T-helper 9 cell (primary cell): Measurements from ENCODE around the gene SPTBN5.

Source experiments
- DNase-seq: peaks from one replicate; pipeline ENCODE4 v3.0.0-alpha.2; 2020

Gene SPTBN5

GRCh38 chr15:41865490-41866055, 28.3 kb downstream of the SPTBN5 start:
- no peak for DNase-seq

- DNase-seq: no peak
Measured at GRCh38 chr15:41862515-41863116, 31.2 kb downstream of the SPTBN5 start.

DNA sequence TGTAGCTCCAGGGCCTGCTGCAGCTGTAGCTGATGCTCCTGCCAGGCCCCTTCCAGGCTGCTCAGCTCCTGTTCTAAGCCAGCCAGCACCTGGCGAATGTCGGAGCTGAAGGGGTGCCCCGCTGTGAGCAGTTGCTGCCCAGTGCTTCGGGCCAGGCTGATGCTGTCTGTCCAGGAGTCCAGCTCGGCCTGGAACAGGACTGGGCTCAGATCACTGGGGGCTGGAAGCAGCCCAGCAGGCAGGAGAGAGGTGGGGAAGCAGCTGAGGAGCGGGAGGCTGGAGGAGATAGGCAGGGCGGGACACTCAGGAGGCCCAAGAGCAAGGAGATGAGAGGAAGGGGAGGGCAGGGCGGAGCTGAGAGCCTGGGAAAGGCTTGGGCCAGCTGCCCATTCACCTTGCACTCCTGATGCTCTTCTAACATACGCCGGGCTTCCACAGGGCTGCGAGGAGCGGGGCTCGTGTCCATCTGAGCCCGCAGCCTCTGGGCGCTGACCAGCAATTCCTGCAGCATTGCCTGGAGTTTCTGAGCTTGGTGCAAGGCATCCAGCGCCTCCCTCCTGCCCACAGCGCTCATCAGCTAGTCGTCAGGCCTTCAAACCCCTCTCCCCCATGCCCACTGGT, 32.0 kb downstream of the SPTBN5 start:
- no peak for DNase-seq

DNA sequence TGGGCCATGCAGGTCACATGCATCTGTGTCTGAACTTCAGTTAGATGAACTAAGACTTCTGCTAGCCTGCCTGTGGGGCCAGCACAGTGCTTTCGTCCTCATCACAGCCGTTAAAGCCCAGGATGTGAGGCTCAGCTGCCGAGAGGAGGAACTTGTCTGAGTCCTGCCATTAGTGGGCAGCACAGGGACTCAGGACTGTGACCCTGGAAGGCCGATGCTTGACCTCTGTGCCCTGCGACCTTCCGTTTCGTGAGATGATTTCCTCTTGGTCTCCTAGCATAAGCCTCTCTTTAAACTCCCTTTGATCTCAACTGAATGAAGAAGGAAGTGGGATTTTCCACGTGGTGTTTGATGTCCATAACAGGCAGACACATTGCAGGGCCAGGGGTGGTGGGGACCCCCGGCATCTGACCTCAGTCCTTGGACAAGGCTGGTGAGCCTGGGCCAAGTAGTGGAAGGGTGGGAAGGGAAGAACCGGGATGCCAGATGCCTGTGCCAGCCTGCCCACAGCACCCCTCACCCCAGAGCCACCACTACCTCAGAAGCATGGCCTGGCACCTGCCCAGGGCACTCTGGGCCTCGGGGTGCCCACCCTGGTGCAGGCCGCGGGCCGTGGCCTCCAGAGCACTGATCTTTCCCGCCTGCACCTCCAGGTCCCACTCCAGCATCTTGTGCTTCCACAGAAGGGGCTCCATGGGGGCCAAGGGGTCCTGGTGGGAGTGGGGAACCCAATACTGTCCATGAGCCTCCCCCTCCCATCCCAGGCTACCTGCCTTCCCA, 33.6 kb downstream of the SPTBN5 start:
- DNase-seq: no peak

DNA sequence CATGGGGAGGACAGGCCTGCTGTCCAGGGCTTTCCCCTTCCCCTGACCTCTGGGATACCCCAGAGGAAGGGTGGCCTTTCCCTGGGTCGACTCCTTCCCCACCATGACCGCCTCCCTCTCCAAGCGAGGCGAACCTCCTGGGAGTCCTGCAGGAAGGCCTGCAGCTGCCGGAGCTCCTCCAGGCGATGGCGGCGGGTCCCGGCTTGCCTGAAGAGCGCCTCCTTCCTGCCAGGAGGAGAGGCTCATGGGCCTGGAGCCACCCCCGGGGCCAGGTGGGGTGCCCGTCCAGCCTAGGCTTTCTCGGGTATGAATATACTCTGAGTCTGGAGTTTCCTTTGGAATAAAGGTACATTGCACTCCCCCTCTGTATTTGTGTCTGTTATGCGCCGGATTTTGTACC, 35.1 kb downstream of the SPTBN5 start:
- no peak for DNase-seq

GRCh38 chr15:41857316-41857715, 36.5 kb downstream of the SPTBN5 start:
- DNase-seq: no peak

DNA sequence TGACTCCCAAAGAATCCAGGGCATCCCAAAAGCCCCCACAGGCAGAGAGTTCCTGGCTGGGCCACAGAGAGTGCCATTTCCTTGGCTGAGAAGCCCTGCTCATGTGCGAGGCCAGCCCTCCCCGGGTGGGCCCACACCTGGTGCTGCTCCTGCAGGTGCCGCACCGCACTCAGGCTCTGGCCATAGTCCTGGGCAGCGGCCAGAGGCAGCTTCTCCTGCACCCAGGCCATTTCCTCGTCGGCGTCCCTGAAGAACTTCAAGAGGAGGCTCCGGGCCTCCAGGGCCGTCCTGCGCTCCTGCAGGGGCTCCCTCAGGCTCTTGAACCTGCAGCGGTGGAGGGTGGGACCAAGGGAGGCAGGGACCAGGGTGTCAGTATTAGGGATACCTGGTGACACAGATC, 37.1 kb downstream of the SPTBN5 start:
- DNase-seq: no peak

DNA sequence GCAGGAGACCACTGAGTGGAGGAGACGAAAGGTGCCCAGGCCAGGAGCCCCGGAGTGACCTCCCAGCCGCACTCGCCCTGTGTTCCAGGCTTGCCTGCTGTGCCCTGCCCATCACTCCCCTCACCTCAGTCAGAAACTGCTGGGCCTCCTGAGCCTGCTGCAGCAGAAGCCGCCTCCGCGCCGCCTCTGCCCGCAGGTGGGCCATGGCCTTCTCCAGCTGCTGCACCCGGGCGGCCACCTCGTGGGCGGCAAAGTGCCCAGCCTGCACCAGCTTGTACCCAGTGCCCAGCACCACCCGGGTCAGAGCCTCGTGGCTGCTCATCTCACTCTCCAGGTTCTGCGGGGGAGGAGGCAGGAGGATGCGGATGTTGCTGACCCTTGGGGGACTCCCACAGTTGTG, 37.6 kb downstream of the SPTBN5 start:
- no peak for DNase-seq

GRCh38 chr15:41855261-41855961, 38.4 kb downstream of the SPTBN5 start:
- no peak for DNase-seq

DNA sequence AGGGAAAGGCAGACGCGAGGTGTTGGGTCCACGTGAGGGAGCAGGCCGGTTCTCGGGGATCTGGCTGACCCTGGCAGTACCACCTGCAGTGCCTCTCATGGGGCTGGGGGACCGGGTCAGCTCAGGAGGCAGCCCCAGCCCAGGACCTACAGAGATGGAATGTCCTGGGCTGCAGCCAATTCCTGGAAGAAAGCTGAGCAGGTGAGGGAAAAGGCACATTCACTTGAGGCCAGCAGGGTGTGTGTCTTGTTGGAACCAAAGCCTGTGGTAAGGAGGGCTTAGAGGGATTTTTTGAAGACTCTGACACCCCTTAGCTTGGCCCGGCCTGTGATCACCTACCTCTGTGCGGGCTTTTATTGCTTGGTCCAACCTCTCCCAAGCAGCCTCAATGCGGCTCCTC, 39.4 kb downstream of the SPTBN5 start:
- no peak for DNase-seq

DNA sequence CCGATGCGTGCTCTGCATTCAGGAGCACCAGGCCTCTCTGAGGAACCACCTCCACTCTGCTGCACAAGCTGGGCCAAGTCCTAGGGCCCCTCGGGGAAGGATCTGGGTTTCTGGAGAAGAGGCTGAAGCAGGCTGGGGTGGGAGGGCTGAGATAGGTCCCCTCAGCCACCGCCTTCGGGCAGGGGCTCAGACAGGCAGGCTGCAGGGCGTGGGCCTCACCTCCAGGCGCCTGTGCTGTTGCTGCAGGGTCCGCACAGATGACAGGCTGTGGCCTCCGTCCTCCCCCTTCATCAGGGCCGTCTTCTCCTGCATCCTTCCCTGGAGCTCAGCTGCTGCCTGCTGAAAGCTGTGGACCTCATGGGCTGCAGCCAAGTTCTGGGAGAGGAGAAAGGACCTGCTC, 40.0 kb downstream of the SPTBN5 start:
- DNase-seq: no peak

GRCh38 chr15:41852736-41853590, 40.9 kb downstream of the SPTBN5 start:
- DNase-seq: no peak

DNA sequence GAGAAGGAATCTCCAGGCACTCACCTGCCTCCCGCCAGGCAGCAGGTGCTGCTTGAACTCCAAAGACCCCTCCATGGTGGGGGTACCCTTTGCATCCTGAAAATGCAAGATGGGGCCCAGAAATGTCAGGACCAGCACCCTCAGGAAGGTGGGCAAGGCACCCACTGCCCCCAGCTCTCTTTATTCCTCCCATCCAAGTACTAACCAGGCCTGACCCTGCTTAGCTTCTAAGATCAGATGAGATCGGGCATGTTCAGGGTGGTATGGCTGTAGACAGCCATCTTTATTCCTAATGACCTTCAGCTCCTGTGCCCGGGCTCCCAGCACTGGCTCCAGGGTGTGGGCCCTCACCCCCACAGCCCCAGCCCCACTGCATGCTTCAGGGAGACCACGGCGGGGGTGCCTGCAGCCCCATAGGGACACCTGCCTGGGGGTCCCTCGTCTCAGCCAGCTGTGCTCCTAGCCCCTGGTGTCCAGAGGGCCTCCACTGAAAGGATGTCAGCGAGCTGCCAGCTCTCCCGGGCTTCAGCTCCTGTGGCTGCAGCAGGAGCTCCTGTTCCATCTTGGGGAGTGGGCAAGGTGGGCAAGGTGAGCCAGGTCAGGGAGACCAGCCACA, 42.0 kb downstream of the SPTBN5 start:
- DNase-seq: no peak

GRCh38 chr15:41851167-41851523, 42.7 kb downstream of the SPTBN5 start:
- DNase-seq: no peak

- no peak for DNase-seq
Measured at GRCh38 chr15:41850482-41851166, 43.2 kb downstream of the SPTBN5 start.

DNA sequence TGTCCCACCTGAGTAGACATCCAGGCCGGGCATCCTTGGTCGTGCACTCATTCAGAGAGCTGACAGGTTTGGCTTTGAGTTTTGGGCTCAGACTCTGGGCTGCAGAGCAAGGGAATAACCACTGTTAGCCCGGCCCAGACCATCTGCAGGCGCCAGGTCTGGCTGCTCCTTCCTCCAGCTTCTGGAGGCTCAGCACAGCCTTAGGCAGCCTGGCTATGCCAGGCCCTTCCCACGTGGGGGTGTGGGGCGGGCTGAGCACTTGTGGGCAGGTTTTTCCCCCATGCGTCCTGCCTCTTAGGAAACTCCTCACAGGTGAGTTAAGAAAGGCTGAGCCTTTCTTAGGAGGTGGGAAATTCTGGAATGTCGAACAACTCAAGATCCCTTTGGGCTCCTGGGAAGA, 44.0 kb downstream of the SPTBN5 start:
- no peak for DNase-seq

- no peak for DNase-seq
Measured at GRCh38 chr15:41849204-41849603, 44.6 kb downstream of the SPTBN5 start.

- no peak for DNase-seq
Measured at GRCh38 chr15:41848631-41849030, 45.2 kb downstream of the SPTBN5 start.

GRCh38 chr15:41847981-41848380, 45.9 kb downstream of the SPTBN5 start:
- no peak for DNase-seq

- no peak for DNase-seq
Measured at GRCh38 chr15:41847206-41847605, 46.6 kb downstream of the SPTBN5 start.

GRCh38 chr15:41844814-41845213, 49.0 kb downstream of the SPTBN5 start:
- no peak for DNase-seq
